ENCODE results near the gene MRPL21.
A peak's percentile ranks its signal among the peaks of the same experiment; 100 is the strongest.
"Not testable (repeated sequence)": the region's sequence is repeated elsewhere in the genome, so short reads cannot be mapped to it uniquely, and the experiment has no call there.

The MRPL21 gene

GRCh38 chr11:68868221-68868835 lies 35.3 kb downstream of the MRPL21 start:
- DNase-seq: no peak

- no peak for DNase-seq
These were observed 36.6 kb downstream of the MRPL21 start for GRCh38 chr11:68867066-68867465.

GRCh38 chr11:68865241-68865640 lies 38.4 kb downstream of the MRPL21 start:
- DNase-seq: no peak

- DNase-seq: no peak
These were observed 39.9 kb downstream of the MRPL21 start for GRCh38 chr11:68863553-68864265.

GRCh38 chr11:68862421-68862820 lies 41.2 kb downstream of the MRPL21 start:
- no peak for DNase-seq

GRCh38 chr11:68859123-68859522 lies 44.5 kb downstream of the MRPL21 start:
- DNase-seq: no peak

GRCh38 chr11:68857037-68857586 lies 46.5 kb downstream of the MRPL21 start:
- no peak for DNase-seq

GRCh38 chr11:68856425-68857030 lies 47.1 kb downstream of the MRPL21 start:
- not testable (repeated sequence) for DNase-seq

GRCh38 chr11:68855205-68855981 lies 48.2 kb downstream of the MRPL21 start:
- peak in 8 of 56 donors; percentile 6 to 52 (median 12) for DNase-seq

- DNase-seq: no peak
These were observed 49.2 kb downstream of the MRPL21 start for GRCh38 chr11:68854273-68854958.

GRCh38 chr11:68852628-68853027 lies 51.0 kb downstream of the MRPL21 start:
- DNase-seq: no peak

GRCh38 chr11:68848429-68848828 lies 55.2 kb downstream of the MRPL21 start:
- DNase-seq: no peak

- no peak for DNase-seq
These were observed 56.2 kb downstream of the MRPL21 start for GRCh38 chr11:68847395-68847794.

- no peak for DNase-seq
These were observed 58.2 kb downstream of the MRPL21 start for GRCh38 chr11:68845351-68846002.

- DNase-seq: no peak
These were observed 58.8 kb downstream of the MRPL21 start for GRCh38 chr11:68844801-68845200.

GRCh38 chr11:68844376-68844775 lies 59.3 kb downstream of the MRPL21 start:
- no peak for DNase-seq

GRCh38 chr11:68843703-68844312 lies 59.8 kb downstream of the MRPL21 start:
- DNase-seq: peak in 6 of 56 donors; percentile 8 to 33 (median 24)

GRCh38 chr11:68843052-68843561 lies 60.5 kb downstream of the MRPL21 start:
- DNase-seq: no peak

GRCh38 chr11:68842427-68843051 lies 61.1 kb downstream of the MRPL21 start:
- DNase-seq: no peak
